DMS 273 (cell line): ENCODE results near the gene EPN2.
"Not testable (repeated sequence)": the region's sequence is repeated elsewhere in the genome, so short reads cannot be mapped to it uniquely, and the experiment has no call there.

Experiments used
- DNase-seq: peaks from one replicate; lab custom pipeline; 2025; ENCODE audit not compliant: unreplicated experiment; lab: John Stamatoyannopoulos, UW

The EPN2 gene

GRCh38 chr17:19264681-19265080 is 27.5 kb downstream of the EPN2 start:
- DNase-seq = no peak

- no peak for DNase-seq
Measured at GRCh38 chr17:19265755-19266154, 28.6 kb downstream of the EPN2 start.

DNA sequence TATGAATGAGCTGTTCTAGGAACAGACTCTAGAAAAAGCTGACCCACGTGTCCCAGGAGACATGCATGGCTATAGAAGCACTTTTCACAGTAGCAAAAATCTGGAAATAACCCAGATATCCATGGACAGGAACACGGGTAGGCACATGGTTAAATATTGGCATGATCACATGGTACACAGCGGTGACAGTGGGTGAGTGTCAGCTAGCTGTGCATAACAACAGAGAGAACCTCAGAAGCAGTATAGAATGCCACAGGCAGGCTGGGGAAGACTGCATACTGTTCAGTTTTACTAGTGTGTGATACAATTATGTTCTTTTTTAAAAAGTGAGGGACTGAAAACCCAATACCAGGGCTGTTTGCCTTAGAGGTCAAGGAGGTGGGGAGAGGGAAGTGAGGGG is 31.4 kb downstream of the EPN2 start:
- DNase-seq = no peak

DNA sequence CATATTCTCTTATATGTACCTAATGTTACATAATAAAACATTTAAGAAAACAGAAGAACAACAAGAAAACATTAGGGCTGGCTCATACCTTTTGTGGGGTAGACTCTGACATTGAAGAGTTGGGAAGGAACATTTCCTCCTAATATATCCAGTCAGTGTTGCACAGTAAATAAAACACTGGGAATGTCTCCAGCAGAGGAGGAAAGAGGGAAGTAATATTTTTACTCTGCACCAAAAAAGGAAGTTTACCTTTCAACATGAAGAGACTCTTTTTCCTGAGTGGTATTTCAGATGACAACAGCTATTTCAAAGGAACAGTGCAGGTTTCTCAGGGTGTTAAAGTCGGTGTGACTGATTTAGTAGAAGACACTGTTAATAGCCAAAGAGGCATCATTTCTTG is 31.9 kb downstream of the EPN2 start:
- no peak for DNase-seq

DNA sequence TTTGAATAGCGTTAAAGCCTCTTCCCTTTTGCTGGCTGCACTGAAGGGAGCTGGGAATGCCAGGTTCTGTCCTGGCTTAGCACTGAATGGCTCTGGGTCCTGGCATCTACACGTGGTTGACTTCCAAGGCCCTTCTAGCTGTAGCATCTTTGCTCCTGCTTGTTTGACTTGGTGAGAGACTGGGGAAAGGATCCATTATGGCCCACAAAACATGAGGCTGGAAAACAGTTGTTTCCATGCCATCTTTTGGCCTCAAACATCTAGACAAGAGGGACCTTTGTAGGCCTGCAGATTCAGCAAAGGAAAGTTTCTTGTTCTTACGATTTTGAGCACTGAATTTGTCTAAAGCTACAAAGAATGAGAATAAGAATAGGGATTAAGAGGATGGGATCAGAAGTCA is 32.5 kb downstream of the EPN2 start:
- DNase-seq = no peak

- no peak for DNase-seq
Measured at GRCh38 chr17:19270347-19270703, 33.2 kb downstream of the EPN2 start.

DNA sequence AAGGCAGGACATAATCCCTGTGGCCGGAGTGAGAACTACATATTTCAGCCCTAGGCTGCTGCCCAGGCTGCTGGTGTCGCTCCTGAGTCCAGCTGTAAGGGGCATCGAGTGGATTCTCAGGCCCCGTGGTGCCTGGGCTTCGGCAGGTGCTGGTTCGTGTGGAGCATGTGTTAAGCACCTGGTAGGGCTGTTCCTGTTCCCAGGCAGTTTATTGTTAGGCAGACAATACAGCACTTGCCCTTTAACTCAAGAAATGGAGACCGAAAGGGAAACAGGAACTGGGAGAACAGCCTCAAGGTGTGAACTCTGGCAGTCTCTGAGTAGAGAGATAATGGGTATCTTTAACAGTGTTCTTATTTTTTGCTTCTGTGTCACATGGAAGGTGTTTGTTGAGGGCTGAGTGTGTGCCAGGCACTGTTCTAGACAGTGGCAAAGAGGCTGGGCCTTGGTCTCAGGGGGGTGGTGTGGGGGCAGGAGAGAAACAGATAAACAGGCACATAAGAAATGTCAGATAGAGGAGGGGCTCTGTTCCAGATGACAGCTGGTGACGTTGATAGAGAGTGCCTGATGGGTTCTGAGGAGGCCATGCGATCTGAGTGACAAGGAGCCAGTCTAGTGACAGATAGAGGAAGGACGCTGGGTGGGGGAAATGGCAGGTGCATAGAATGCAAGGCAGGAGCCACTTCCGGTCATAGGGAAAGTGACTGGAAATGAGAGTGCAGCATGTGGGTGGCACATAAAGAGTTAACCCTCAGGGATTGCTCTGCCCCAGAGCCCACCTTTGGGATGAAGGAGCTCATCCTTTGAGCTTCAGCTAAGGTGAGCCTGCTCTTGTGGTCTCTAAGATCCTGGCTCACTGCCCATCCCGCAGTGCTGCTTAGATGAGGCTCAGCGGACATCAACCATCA is 33.8 kb downstream of the EPN2 start:
- DNase-seq = no peak

DNA sequence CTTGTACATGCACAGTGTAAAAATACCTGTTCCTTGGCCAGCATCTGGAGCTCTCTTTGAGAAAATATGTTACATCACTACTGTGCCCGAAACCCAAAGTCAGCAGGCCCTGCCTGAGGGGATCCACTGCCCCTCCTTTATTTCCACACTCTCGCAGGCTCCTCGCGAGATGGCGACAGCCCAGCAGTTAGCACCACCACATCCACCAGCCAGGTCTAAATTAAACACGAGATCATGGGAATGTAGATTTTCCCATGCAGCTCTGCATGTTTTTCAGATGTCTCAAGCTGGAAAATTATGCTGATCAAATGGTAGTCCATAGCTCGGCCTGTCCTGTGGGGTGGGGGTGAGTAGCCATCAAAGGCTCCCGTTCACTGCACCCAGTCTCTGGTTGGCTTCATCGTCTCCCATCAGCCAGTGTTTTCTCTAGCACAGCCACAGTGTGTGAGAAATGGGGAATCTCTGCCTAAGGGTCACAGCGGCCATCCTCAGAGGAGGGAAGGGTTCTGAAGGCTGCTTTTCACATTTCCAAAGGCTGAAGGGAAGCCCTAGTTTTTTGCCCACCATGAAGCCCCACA is 34.7 kb downstream of the EPN2 start:
- DNase-seq = no peak

- no peak for DNase-seq
Measured at GRCh38 chr17:19273731-19274130, 36.6 kb downstream of the EPN2 start.

GRCh38 chr17:19274893-19275292 is 37.7 kb downstream of the EPN2 start:
- DNase-seq = no peak

GRCh38 chr17:19275457-19276127 is 38.4 kb downstream of the EPN2 start:
- no peak for DNase-seq

DNA sequence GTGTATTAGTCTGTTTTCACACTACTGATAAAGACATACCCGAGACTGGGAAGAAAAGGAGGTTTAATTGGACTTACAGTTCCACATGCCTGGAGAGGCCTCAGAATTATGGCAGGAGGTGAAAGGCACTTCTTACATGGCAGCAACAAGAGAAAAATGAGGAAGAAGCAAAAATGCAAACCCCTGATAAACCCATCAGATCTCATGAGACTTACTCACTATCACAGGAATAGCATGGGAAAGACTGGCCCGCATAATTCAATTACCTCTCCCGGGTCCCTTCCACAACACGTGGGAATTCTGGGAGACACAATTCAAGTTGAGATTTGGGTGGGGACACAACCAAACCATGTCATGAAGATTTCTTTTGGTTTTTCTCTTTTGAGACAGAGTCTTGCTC is 41.1 kb downstream of the EPN2 start:
- not testable (repeated sequence) for DNase-seq

- DNase-seq = no peak
Measured at GRCh38 chr17:19278729-19279128, 41.6 kb downstream of the EPN2 start.

DNA sequence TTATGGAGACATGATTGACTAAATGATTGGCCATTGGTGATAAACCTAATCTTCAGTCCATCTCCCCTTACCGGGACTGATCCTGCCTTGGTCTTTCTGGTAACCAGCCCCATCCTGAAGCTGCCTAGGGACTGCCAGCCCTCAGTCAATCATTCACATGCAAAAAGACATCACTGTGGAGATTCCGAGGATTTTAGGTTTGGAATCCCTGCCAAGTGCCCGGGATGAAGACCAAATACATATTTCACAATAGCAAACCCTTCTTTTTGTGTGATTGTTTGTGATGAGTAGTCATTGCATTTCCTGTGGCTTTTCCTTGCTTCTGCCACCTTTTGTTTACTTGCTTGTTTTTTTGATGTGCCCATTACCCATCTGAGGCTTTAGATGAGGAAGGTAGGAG is 44.0 kb downstream of the EPN2 start:
- no peak for DNase-seq

- DNase-seq = no peak
Measured at GRCh38 chr17:19284005-19284959, 47.1 kb downstream of the EPN2 start.

- DNase-seq = no peak
Measured at GRCh38 chr17:19285213-19285900, 48.2 kb downstream of the EPN2 start.

DNA sequence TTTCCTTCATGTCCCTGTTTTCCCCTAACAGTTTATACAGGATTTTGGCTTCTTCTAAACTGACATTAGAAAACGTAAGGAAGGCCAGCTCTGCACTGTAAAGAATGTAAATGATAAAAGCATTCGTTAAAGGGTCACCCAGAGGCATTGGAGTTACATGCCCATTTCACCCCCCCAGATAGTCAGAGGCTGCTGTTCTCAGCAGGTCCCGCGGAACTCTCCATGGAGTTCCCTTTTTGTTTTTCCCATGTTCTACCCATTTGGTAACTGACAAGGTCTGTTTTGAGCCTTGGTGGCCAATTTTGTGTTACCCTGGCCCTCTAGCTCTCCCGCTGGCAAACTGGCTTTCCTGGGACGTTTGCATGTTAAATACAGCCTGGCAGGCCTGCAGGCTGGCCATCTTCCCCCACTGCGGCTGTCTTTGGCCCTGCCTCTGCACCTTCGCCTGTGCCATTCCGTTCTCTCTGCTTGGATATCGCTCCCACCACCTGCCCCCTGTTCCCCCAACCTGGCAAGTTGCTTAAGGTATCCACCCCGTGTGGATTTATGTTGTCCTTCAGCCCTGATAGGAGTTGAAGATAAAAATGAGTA is 49.7 kb downstream of the EPN2 start:
- no peak for DNase-seq

GRCh38 chr17:19287651-19288050 is 50.5 kb downstream of the EPN2 start:
- no peak for DNase-seq

DNA sequence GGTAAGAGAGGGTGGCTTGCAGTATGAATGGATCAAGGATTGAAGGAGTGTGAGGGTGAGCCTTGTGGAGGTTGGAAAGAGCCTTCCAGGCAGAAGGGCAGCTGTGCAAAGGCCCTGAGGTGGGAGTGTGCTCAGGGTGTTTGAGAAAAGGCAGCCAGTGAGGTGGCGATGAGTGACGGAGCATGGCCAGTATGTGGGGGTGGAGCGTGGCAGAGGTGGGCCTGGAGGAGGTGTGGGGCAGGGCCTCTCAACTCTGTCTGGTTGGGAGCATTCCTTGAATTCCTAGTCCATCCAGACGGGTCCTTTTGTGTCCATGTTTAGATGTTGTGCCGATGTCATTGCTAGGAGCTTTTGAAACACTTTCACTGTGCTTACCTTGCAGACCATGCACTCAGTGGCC is 51.3 kb downstream of the EPN2 start:
- DNase-seq = no peak

DNA sequence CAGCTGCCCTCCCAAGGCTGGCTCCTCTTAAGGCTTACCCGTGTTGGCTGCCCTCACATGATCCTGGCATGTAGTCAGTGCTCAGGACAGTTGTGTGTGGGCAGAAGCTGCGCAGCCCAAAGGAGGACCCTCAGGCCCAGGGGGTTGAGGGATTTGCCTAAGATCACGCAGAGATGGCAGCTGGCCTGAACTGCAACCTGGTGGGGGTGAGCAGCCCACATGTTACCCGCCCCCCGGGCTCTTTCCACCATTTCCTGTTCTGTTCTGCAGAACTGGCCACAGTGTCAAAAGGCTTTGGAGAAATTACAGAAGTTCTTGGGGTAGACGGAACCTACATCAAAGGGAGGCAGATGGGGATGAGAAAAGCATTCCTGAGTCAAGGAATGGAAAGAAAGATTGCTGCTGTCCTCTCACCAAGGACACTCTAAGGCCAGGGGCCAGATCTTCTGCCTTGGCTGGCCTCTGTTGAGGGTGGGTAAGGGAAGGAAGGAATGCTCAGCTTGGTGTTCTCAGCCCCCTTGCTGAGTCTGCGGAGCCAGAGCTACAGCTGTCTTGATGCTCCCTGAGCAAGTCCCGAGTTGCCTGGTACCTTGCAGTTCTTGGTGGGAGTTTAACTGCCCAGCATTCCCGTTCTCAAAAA is 53.0 kb downstream of the EPN2 start:
- DNase-seq = no peak
